HG02981 (cell line): ENCODE data around the gene CACNG5.
"Not testable (repeated sequence)": the region's sequence is repeated elsewhere in the genome, so short reads cannot be mapped to it uniquely, and the experiment has no call there.

Experiments
- ATAC-seq: cut with Tn5 transposase; IDR thresholded peaks from one replicate; pipeline ENCODE4 v1.9.1; 2021; ENCODE audit warnings: mild to moderate bottlenecking, moderate library complexity; ENCODE audit not compliant: unreplicated experiment

The CACNG5 gene

GRCh38 chr17:66849032-66849655, 14.2 kb downstream of the CACNG5 start:
- no peak for ATAC-seq

- ATAC-seq = no peak
Measured at GRCh38 chr17:66849851-66850580, 15.1 kb downstream of the CACNG5 start.

- ATAC-seq = no peak
Measured at GRCh38 chr17:66850692-66851091, 15.8 kb downstream of the CACNG5 start.

DNA sequence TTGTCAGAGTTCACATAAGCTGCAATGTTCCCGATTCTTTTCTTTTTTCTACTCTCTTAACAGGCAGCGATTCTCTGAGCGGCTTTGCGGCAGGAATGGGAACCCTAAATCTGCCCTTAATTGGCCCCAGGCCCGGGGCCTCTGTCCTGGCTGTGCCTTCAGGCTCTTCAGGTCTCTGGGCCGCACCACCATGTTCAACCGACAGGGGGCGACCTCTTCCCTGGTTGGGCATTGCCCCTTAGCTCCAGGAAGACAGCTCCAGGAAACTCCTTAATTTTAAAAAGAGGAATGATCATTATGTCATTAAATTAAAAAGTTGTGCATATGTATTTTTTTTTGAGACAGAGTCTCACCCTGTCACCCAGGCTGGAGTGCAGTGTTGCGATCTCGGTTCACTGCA, 20.3 kb downstream of the CACNG5 start:
- ATAC-seq = no peak

DNA sequence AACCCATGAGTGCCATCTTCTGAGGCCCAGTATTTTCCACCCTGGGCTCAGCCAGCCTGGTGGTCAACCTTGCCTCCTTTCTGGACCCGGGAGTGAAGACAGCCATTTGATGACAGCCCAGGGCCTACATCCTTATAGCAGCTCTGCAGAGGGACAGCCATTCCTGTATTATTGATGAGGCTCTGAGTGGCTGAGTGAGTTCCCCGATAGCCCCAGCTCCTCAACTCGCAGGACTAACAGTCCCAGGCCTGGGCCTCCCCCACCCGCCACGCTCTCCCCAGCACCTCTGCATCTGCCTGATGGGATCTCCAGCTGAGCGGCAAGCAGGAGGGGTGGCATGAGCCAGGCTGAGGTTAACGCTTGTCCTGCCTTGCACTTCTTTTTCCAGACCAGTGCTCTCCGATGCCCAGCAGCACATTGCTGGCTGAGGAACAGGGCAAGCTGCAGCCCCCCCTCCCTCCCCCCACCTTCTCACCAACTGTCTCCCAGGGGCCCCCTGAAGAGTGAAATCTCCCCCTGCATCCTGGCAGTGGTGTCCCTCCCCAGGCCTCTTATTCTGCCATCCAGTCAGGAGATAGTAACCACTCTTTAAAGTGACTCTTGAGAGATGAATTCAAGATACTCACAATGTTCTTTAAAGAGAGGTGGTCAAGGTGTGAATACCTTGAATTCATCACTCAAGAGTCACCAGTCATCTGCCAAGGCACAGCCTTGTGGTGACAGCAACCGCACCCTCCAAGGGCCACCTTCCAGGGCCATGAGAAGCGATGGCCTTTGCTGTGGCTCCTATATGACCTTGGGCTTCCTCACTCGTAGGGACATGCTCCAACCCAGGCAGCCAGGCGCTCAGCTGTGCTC, 23.5 kb downstream of the CACNG5 start:
- no peak for ATAC-seq

- no peak for ATAC-seq
Measured at GRCh38 chr17:66859353-66859752, 24.4 kb downstream of the CACNG5 start.

DNA sequence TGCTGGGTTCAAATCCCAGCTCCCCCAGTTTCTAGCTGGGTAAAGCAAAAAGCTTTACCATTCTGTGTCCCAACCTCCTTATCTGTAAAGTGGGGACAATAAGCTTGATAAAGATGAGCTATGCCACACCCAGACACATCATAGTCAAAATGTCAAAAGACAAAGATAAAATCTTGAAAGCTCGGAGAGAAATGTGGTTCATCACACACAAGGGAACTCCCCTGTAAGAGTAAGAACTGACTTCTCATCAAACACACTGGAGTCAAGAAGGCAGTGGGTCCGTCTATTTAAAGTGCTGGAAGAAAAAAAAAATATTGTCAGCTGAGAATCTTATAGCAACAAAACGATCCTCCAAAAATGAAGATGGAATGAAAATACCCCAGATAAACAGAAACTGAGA, 25.3 kb downstream of the CACNG5 start:
- no peak for ATAC-seq

DNA sequence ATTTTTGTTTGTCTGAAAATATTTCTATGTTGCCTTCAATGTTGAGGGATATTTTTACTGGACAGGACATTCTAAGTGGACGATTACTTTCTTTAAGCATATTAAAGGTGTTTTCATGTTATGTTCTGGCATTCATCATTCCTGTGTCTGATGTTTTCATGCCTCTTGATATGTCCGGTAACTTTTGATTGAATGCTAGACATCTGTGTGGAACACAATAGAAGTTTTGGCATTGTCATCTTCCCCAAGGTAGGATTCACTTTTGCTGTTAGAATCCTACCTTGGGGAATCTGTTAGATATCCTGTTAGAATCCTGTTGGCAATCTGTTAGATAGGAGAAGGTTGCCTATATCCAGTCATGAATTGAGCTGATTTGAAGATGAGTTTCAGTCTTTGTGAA, 28.9 kb downstream of the CACNG5 start:
- ATAC-seq = no peak

- ATAC-seq = no peak
Measured at GRCh38 chr17:66865151-66865550, 30.2 kb downstream of the CACNG5 start.

GRCh38 chr17:66873962-66874361, 39.0 kb downstream of the CACNG5 start:
- no peak for ATAC-seq

DNA sequence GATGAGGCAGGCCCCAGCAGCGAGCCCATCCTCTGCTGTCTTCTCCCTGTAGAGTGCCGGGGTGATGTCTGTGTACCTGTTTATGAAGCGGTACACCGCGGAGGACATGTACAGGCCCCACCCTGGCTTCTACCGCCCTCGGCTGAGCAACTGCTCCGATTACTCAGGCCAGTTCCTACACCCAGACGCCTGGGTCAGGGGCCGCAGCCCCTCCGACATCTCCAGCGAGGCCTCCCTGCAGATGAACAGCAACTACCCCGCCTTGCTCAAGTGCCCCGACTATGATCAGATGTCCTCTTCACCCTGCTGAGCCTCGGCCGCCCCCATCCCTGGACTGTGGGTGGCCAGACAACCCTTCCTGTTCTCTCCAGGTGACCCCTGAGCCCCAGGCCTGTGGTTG, 50.0 kb downstream of the CACNG5 start:
- no peak for ATAC-seq

DNA sequence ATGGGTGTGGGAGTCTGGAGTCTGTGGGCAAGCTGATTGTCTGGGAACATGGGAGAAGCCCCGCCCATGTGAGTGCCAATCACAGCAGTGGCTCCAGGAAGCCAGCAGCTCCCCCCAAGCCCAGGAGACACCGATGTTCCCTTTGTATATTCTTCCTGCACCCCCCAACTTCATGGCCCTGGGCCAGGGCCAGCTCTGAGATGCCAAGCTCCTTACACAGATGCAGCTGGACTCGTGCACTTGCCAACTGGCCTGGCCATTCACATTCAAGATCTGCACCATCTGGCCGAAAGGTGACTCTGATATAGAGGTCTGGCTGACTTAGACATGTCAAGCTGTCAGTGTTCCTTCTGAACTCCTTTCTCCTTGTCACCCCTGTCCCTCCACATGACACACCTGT, 50.5 kb downstream of the CACNG5 start:
- no peak for ATAC-seq

GRCh38 chr17:66889480-66890230, 54.7 kb downstream of the CACNG5 start:
- ATAC-seq = no peak

DNA sequence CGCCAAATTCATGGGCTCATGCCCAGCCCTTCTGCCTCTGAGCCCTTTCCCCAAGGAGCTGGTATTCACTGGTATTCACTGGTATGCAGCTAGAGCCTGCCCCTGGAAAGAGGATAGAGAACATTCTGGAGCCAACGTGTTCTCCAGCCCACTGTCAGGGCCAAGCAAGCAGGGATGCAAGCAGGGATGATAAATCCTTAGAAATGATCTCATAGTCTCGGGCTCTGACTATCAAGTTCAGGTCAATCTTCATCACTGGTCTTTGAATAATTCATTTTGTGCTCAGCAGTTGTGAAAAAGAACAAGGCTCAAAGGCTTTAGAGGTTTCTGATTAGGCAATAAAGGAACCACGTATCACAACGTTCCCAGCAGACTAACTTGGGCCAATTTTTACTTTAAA, 57.3 kb downstream of the CACNG5 start:
- ATAC-seq = no peak

DNA sequence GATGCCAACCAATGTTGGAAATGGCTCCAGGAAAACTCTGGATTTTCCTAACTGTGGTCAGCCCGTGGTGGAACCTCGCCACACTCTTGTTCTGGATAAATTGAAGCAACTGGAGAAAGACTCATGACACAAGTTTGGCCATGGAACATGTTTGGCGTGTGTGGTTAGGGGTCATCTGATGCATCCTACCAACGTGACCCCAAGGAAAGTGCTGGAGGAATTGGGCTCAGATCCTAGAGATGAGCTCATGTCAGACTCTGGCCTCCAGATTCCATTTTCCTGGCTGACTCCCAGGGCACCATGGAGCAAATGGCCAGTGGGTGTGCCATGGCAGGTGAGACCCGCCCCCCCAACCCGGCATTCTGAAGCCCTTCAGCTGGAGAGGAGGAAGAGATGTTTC, 58.5 kb downstream of the CACNG5 start:
- ATAC-seq = no peak

GRCh38 chr17:66893863-66894262, 58.9 kb downstream of the CACNG5 start:
- ATAC-seq = no peak

DNA sequence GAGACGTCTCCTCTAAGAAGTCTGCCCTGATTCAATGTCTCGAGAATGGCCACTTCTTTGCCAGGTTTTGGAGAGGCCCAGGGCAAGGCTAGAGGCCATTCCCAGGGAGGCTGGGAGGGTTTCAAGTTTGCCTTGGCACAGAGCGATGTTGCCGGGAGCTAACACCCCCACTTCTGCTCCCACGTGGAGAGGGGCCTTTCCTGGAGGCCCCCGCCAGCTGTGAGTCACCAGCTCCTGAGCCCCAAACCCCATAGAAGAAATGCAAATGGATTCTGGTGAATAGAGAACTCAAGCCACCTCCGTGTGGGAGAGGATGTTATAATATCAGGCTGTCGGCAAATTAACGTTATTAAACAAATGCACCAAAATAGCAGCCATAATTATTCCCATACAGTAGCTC, 62.2 kb downstream of the CACNG5 start:
- no peak for ATAC-seq

DNA sequence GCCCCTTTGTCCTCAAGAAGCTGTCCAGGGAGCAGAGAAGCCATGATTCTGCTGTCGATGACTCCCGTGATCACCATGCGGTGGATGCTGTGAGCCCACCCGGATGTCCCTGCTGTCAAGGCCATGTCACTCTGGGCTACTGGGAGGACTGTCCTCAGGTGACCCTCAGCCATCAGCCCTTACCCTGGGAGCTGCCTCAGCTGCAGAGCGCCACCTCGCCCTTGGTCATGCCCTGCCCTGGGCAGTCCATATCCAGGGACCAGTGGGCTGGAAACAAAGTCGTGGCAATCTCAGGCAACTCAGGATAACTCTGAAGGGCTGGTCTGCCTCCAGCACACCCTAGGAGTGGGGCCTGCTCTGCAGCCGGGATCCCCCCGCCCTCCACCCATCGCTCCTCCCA, 63.6 kb downstream of the CACNG5 start:
- ATAC-seq = no peak

DNA sequence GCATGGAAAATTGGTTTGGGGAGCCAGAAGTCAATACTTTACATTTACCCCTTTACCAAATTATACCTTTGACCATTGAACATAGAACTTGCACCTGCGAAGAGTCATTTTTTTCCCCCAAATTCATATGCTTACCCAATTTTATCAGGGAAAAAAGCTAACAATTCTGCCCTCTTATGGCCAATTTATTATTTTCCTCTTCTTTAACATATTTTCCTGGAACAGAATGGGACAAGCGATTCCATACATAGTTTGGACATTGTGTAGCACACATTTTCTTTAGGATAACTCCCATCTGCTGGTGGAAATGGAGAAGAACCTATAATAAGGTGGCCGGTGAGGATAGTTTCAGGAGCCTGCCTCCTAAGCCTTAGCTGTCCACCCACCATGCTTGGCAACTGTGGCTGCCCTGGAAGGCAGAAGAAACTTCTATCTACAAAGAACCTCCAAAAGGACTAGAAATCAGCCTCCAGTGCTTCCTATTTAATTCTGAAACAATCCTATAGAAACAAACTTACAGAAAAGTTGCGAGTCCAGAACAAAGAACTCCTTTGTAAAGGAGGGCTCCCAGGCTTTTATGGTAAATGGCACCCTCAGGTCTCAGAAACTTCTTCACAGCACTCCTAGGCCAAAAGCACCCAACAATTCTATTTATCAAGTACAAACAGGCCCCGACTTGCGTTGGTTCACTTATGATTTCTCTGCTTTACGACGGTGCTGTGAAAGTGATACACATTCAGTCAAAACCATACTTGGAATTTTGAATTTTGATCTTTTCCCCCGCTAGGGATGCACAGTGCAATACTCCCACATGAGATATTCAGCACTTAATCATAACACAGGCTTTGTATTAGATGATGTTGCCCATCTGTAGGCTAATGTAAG, 65.5 kb downstream of the CACNG5 start:
- no peak for ATAC-seq

DNA sequence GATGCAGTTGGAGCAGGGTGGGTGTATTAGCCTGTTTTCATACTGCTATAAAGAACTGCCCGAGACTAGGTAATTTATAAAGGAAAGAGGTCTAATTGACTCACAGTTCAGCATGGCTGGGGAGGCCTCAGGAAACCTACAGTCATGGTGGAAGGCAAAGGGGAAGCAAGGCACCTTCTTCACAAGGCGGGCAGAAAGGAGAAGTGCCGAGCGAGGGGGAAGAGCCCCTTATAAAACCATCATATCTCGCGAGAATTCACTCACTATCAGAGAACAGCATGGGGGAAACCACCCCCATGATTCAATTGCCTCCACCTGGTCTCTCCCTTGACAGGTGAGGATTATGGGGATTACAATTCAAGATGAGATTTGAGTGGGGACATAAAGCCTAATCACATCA, 68.4 kb downstream of the CACNG5 start:
- ATAC-seq = not testable (repeated sequence)
